HEK293 (cell line): ENCODE data around the gene HAND2.

Experiments
- CTCF ChIA-PET: fragments of 350-600 bp; formaldehyde crosslinking; extraction: SDS; loops from one replicate; lab custom pipeline; 2021; ENCODE audit warnings: antibody characterized with exemption; lab: Yijun Ruan, JAX
- POLR2A ChIA-PET: fragments of 300-600 bp; formaldehyde crosslinking; extraction: SDS; loops from one replicate; lab custom pipeline; 2020; ENCODE audit warnings: antibody characterized with exemption, inconsistent platforms; lab: Yijun Ruan, JAX
- H3K27ac ChIP-seq: fragments of 200-500 bp; sonication (Bioruptor generic); 2 replicates; pipeline ENCODE4 v1.5.1; 2014; ENCODE audit warnings: low read depth, low read length, control low read depth, inconsistent platforms; ENCODE audit errors: extremely low read depth
- H3K36me3 ChIP-seq, 2 experiments: fragments of 200-500 bp in 1 of 2; sonication (Bioruptor generic) in 1 of 2; 1 replicate in 1 of 2; 2 replicates in 1 of 2; pipeline ENCODE4 v1.5.1; 2014 to 2017; ENCODE audit warnings: inconsistent platforms in 2 of 2, low read length in 2 of 2; ENCODE audit not compliant: control insufficient read depth in 2 of 2, insufficient read depth in 1 of 2
- H3K4me1 ChIP-seq: fragments of 200-500 bp; sonication (Bioruptor generic); 2 replicates; pipeline ENCODE4 v1.5.1; 2014; ENCODE audit warnings: mild to moderate bottlenecking, low read length, inconsistent platforms; ENCODE audit not compliant: control insufficient read depth, insufficient read depth
- H3K4me3 ChIP-seq: 2 replicates; pipeline ENCODE4 v1.5.1; 2011; ENCODE audit warnings: low read depth, mild to moderate bottlenecking, control low read depth, low read length, moderate library complexity
- H3K9me3 ChIP-seq: fragments of 200-500 bp; sonication (Bioruptor generic); 2 replicates; pipeline ENCODE4 v1.5.1; 2014; ENCODE audit warnings: low read depth, low read length, inconsistent platforms; ENCODE audit not compliant: control insufficient read depth, insufficient read depth
- GLI2 ChIP-seq: fragments of 450-650 bp; formaldehyde crosslinking; IDR thresholded peaks from 2 replicates; pipeline ENCODE4; 2017; ENCODE audit warnings: missing biosample characterization, missing genetic modification characterization, low read depth, borderline replicate concordance
- KLF1 ChIP-seq: fragments of 450-650 bp; formaldehyde crosslinking; IDR thresholded peaks from 2 replicates; pipeline ENCODE4 v1.5.1; 2016; ENCODE audit warnings: missing biosample characterization, missing genetic modification characterization
- KLF7 ChIP-seq: fragments of 450-650 bp; formaldehyde crosslinking; IDR thresholded peaks from 2 replicates; pipeline ENCODE4 v1.5.1; 2016; ENCODE audit warnings: missing biosample characterization, missing genetic modification characterization, borderline replicate concordance
- MYNN ChIP-seq: fragments of 450-650 bp; formaldehyde crosslinking; IDR thresholded peaks from 2 replicates; pipeline ENCODE4 v1.5.1; 2016; ENCODE audit warnings: missing biosample characterization, missing genetic modification characterization, borderline replicate concordance
- OVOL3 ChIP-seq: fragments of 450-650 bp; formaldehyde crosslinking; IDR thresholded peaks from 2 replicates; pipeline ENCODE4 v1.5.1; 2016; ENCODE audit warnings: missing biosample characterization, missing genetic modification characterization
- TCF7L2 ChIP-seq: IDR thresholded peaks from 2 replicates; pipeline ENCODE4 v1.6.1; 2011; ENCODE audit warnings: low read depth, mild to moderate bottlenecking, inconsistent platforms, low read length, moderate library complexity, borderline replicate concordance
- TRIM28 ChIP-seq: IDR thresholded peaks from 2 replicates; pipeline ENCODE4 v1.6.1; 2011; ENCODE audit warnings: low read length, control low read depth, borderline replicate concordance
- ZBTB20 ChIP-seq: fragments of 450-650 bp; formaldehyde crosslinking; IDR thresholded peaks from 2 replicates; pipeline ENCODE4 v1.5.1; 2016; ENCODE audit warnings: missing biosample characterization, missing genetic modification characterization
- ZBTB48 ChIP-seq: fragments of 450-650 bp; formaldehyde crosslinking; IDR thresholded peaks from 2 replicates; pipeline ENCODE4 v1.5.1; 2016; ENCODE audit warnings: missing biosample characterization, missing genetic modification characterization
- ZFHX2 ChIP-seq: fragments of 450-650 bp; formaldehyde crosslinking; conservative IDR thresholded peaks from 2 replicates; pipeline ENCODE4 v1.5.1; 2016; ENCODE audit warnings: missing biosample characterization, missing genetic modification characterization
- ZFP3 ChIP-seq: fragments of 450-650 bp; formaldehyde crosslinking; IDR thresholded peaks from 2 replicates; pipeline ENCODE4 v1.5.1; 2016; ENCODE audit warnings: low read depth, missing biosample characterization, missing genetic modification characterization
- ZNF10 ChIP-seq: fragments of 450-650 bp; formaldehyde crosslinking; IDR thresholded peaks from 2 replicates; pipeline ENCODE4 v1.5.1; 2017; ENCODE audit warnings: missing biosample characterization, missing genetic modification characterization
- ZNF114 ChIP-seq: fragments of 450-650 bp; formaldehyde crosslinking; IDR thresholded peaks from 2 replicates; pipeline ENCODE4 v1.5.0; 2017; ENCODE audit warnings: missing biosample characterization, missing genetic modification characterization
- ZNF138 ChIP-seq: fragments of 450-650 bp; formaldehyde crosslinking; IDR thresholded peaks from 2 replicates; pipeline ENCODE4 v1.5.1; 2016; ENCODE audit warnings: missing biosample characterization, missing genetic modification characterization, borderline replicate concordance
- ZNF292 ChIP-seq: fragments of 450-650 bp; formaldehyde crosslinking; IDR thresholded peaks from 2 replicates; pipeline ENCODE4 v1.5.1; 2016; ENCODE audit warnings: low read depth, missing biosample characterization, missing genetic modification characterization, borderline replicate concordance
- ZNF350 ChIP-seq: fragments of 450-650 bp; formaldehyde crosslinking; IDR thresholded peaks from 2 replicates; pipeline ENCODE4 v1.5.0; 2017; ENCODE audit warnings: missing biosample characterization, mild to moderate bottlenecking, missing genetic modification characterization
- ZNF37A ChIP-seq: fragments of 450-650 bp; IDR thresholded peaks from 2 replicates; pipeline ENCODE4 v1.5.1; 2018; ENCODE audit warnings: missing biosample characterization, missing genetic modification characterization
- ZNF426 ChIP-seq: fragments of 450-650 bp; formaldehyde crosslinking; IDR thresholded peaks from 2 replicates; pipeline ENCODE4 v1.5.1; 2017; ENCODE audit warnings: missing biosample characterization, missing genetic modification characterization, mild to moderate bottlenecking, inconsistent platforms, moderate library complexity
- ZNF600 ChIP-seq: fragments of 450-650 bp; formaldehyde crosslinking; IDR thresholded peaks from 2 replicates; pipeline ENCODE4 v1.5.1; 2016; ENCODE audit warnings: missing biosample characterization, missing genetic modification characterization
- ZNF623 ChIP-seq: fragments of 450-650 bp; formaldehyde crosslinking; IDR thresholded peaks from 2 replicates; pipeline ENCODE4 v1.5.1; 2016; ENCODE audit warnings: missing biosample characterization, missing genetic modification characterization
- ZNF626 ChIP-seq: fragments of 450-650 bp; sonication (Bioruptor Pico); formaldehyde crosslinking; IDR thresholded peaks from 2 replicates; pipeline ENCODE4 v1.5.1; 2018; ENCODE audit warnings: missing biosample characterization, missing genetic modification characterization, inconsistent platforms
- ZNF629 ChIP-seq: fragments of 450-650 bp; formaldehyde crosslinking; IDR thresholded peaks from 2 replicates; pipeline ENCODE4 v1.5.1; 2017; ENCODE audit warnings: missing biosample characterization, missing genetic modification characterization
- ZNF664 ChIP-seq: fragments of 450-650 bp; formaldehyde crosslinking; IDR thresholded peaks from 2 replicates; pipeline ENCODE4 v1.5.1; 2016; ENCODE audit warnings: missing biosample characterization, missing genetic modification characterization
- ZNF701 ChIP-seq: fragments of 450-650 bp; formaldehyde crosslinking; IDR thresholded peaks from 2 replicates; pipeline ENCODE4 v1.5.1; 2016; ENCODE audit warnings: missing biosample characterization, missing genetic modification characterization
- TF ChIP-seq, protein P1 (sequence below): fragments of 450-650 bp; formaldehyde crosslinking; IDR thresholded peaks from 2 replicates; pipeline ENCODE4 v1.5.1; 2017; ENCODE audit warnings: missing biosample characterization, missing genetic modification characterization
- TF ChIP-seq, protein P2 (sequence below): fragments of 450-650 bp; formaldehyde crosslinking; IDR thresholded peaks from 2 replicates; pipeline ENCODE4; 2016; ENCODE audit warnings: missing biosample characterization, missing genetic modification characterization
- TF ChIP-seq, protein P3 (sequence below): fragments of 450-650 bp; formaldehyde crosslinking; IDR thresholded peaks from 2 replicates; pipeline ENCODE4 v1.5.1; 2016; ENCODE audit warnings: missing biosample characterization, missing genetic modification characterization
- TF ChIP-seq, protein P4 (sequence below): fragments of 450-650 bp; formaldehyde crosslinking; IDR thresholded peaks from 2 replicates; pipeline ENCODE4 v1.5.1; 2016; ENCODE audit warnings: missing biosample characterization, missing genetic modification characterization, low read depth

The HAND2 gene

DNA sequence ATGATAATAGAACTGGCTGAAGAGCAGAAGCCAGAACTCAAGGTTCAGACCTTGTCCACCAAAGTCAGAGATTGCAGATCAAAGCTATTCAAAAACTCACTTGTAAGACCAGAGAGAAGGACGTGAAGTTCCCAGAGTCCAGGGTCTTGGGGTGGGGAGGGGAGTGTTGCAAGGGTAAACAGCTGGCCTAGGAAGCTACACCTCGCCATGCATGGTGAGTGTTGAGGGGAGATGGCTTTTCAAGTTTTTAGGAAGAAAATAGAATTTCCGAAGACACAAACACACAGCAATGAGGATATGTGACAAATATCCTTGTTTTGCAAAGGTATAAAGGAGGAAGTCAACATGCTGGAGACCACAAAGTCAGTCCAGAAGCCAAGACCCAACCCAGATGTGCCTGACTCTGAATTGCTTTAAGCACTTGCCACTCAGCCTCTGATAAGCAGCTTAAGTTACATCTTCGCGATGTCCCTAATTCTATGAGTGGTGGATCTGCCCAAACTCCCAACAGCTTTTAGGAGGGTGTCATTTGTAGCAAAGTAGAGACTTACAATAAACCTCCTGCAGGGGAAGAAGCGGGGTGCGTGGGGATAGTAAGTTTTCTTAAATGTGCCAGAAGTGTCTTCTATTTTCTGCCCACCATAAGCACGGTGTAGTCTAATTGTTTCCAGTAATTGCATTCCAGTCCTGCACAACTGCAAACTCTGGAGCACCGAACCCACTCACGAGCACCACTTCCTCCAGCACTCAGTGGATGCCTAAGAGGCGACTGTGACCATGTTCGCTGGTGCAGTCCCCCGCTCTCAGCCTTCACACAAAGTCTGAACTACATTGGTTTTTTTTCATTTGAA lies 26.5 kb downstream of the HAND2 start:
- TF ChIP-seq ZNF626 (tag by site-specific recombination) (no peak), ZNF426 (tag by site-specific recombination) (no peak), MYNN (no peak), ZNF37A (no peak), ZFHX2 (tag by site-specific recombination) (no peak), ZNF10 (tag by site-specific recombination) (no peak), ZNF623 (no peak), GLI2 (tag by site-specific recombination) (no peak), ZNF664 (tag by site-specific recombination) (no peak), ZNF138 (tag by site-specific recombination) (no peak), ZBTB48 (no peak), ZNF292 (tag by site-specific recombination) (no peak), ZFP3 (tag by site-specific recombination) (no peak), ZNF629 (no peak), KLF1 (no peak), OVOL3 (tag by site-specific recombination) (no peak)
- TF ChIP-seq, protein P1, sequence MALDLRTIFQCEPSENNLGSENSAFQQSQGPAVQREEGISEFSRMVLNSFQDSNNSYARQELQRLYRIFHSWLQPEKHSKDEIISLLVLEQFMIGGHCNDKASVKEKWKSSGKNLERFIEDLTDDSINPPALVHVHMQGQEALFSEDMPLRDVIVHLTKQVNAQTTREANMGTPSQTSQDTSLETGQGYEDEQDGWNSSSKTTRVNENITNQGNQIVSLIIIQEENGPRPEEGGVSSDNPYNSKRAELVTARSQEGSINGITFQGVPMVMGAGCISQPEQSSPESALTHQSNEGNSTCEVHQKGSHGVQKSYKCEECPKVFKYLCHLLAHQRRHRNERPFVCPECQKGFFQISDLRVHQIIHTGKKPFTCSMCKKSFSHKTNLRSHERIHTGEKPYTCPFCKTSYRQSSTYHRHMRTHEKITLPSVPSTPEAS (tag by site-specific recombination): no peak
- TF ChIP-seq, protein P2, sequence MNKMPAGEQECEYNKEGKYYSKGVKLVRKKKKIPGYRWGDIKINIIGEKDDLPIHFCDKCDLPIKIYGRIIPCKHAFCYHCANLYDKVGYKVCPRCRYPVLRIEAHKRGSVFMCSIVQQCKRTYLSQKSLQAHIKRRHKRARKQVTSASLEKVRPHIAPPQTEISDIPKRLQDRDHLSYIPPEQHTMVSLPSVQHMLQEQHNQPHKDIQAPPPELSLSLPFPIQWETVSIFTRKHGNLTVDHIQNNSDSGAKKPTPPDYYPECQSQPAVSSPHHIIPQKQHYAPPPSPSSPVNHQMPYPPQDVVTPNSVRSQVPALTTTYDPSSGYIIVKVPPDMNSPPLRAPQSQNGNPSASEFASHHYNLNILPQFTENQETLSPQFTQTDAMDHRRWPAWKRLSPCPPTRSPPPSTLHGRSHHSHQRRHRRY (tag by site-specific recombination): no peak
- TF ChIP-seq, protein P3, sequence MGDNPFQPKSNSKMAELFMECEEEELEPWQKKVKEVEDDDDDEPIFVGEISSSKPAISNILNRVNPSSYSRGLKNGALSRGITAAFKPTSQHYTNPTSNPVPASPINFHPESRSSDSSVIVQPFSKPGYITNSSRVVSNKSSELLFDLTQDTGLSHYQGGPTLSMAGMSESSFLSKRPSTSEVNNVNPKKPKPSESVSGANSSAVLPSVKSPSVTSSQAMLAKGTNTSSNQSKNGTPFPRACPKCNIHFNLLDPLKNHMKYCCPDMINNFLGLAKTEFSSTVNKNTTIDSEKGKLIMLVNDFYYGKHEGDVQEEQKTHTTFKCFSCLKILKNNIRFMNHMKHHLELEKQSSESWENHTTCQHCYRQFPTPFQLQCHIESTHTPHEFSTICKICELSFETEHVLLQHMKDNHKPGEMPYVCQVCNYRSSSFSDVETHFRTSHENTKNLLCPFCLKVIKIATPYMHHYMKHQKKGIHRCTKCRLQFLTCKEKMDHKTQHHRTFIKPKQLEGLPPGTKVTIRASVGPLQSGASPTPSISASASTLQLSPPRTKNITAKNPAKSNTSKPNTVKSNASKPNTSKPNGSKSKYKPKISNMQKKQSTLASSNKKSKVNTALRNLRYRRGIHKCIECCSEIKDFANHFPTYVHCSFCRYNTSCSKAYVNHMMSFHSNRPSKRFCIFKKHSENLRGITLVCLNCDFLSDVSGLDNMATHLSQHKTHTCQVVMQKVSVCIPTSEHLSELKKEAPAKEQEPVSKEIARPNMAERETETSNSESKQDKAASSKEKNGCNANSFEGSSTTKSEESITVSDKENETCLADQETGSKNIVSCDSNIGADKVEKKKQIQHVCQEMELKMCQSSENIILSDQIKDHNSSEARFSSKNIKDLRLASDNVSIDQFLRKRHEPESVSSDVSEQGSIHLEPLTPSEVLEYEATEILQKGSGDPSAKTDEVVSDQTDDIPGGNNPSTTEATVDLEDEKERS (tag by site-specific recombination): no peak
- POLR2A ChIA-PET: interaction anchor here (1.2 kb wide), 1 partner anchor 169 kb away, joined by 3 read pairs; the partner anchor contains the start of gene HMGB2
- CTCF ChIA-PET: interaction anchor here (0.6 to 1.4 kb wide), 2 partner anchors 9 to 1336 kb away, joined by 3 to 7 read pairs; no protein-coding TSS in a partner anchor
- no peak overlapping the region for H3K27ac ChIP-seq
- H3K4me1 ChIP-seq: no peaks in the 10 kb centered on the region
- no peak overlapping the region for H3K4me3 ChIP-seq
- no peaks in the 10 kb centered on the region for H3K9me3 ChIP-seq
- H3K36me3 ChIP-seq: no peaks in the 10 kb centered on the region

DNA sequence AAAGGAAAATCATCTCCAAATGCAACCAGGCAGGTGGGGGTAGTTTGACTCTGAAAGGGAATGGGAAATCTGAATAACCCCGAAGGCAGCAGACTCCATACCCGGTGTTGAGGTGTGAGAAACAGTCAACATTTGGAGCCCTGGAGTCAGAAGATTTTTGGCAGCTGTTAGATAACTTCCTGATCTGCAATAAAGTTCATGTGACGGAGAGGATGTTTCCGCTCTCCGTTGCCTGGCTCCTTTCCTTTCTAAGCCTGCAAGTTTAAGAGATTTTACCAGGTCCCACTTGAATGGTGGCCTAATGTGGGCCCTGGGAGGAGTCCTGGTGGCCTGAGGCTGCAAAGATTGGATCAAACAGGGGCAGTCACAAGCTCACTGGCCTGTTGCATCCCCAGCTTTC lies 27.7 kb downstream of the HAND2 start:
- no peaks in the 10 kb centered on the region for H3K9me3 ChIP-seq
- no peaks in the 10 kb centered on the region for H3K4me1 ChIP-seq
- H3K36me3 ChIP-seq: no peaks in the 10 kb centered on the region
- H3K27ac ChIP-seq: no peak overlapping the region
- CTCF ChIA-PET: no interaction called here
- POLR2A ChIA-PET: interaction anchor here (0.6 to 1.2 kb wide), 2 partner anchors 53 to 168 kb away, joined by 3 read pairs; partner anchors contain the start of gene HMGB2
- no peak overlapping the region for H3K4me3 ChIP-seq
- TF ChIP-seq TCF7L2: no peak
- no peak for TF ChIP-seq ZNF350 (tag by site-specific recombination)
- no peak for TF ChIP-seq ZNF426 (tag by site-specific recombination)
- TF ChIP-seq ZNF701 (tag by site-specific recombination): no peak
- TF ChIP-seq ZBTB20 (tag by site-specific recombination): no peak
- TF ChIP-seq, protein P1 (tag by site-specific recombination): no peak
- TF ChIP-seq TRIM28: no peak
- no peak for TF ChIP-seq ZNF114 (tag by site-specific recombination)
- TF ChIP-seq KLF7: no peak
- TF ChIP-seq, protein P4, sequence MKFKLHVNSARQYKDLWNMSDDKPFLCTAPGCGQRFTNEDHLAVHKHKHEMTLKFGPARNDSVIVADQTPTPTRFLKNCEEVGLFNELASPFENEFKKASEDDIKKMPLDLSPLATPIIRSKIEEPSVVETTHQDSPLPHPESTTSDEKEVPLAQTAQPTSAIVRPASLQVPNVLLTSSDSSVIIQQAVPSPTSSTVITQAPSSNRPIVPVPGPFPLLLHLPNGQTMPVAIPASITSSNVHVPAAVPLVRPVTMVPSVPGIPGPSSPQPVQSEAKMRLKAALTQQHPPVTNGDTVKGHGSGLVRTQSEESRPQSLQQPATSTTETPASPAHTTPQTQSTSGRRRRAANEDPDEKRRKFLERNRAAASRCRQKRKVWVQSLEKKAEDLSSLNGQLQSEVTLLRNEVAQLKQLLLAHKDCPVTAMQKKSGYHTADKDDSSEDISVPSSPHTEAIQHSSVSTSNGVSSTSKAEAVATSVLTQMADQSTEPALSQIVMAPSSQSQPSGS (tag by site-specific recombination): no peak
- TF ChIP-seq ZNF600: no peak
